ENCODE data around the gene YWHAE. TPM values are rescaled to one million over a fixed set of nuclear protein-coding genes. Genes with fewer than 3 reads are reported as not detected.
A peak's percentile ranks its signal among the peaks of the same experiment; 100 is the strongest.
"Not testable (repeated sequence)": the region's sequence is repeated elsewhere in the genome, so short reads cannot be mapped to it uniquely, and the experiment has no call there.

YWHAE gene
- total RNA-seq = 613 TPM
- long read RNA-seq, transcript YWHAE-208 (7 exons, 1,818 nt) = minor isoform, 19 of 738 reads
- long read RNA-seq, transcript YWHAE-201 (6 exons, 2,211 nt) = major isoform, 386 of 738 reads
- long read RNA-seq, partial matches to known transcripts = 4 of 738 reads
- long read RNA-seq, other reads (novel, unspliced or antisense) = 329 of 738 reads

GRCh38 chr17:1399679-1400512, at the start of gene YWHAE:
Gene YWHAE (minus strand): TSS chr17:1400222. CDS start chr17:1400110, 112 bp downstream.
- intact Hi-C loops (cut with DNase I) = no loop called here
- DNase-seq (peak; percentile 99), ATAC-seq (ENCODE audit: poor library complexity) (peak; percentile 98)

GRCh38 chr17:1449412-1449967, 49.5 kb upstream of the YWHAE start:
- intact Hi-C loops (cut with DNase I) = no loop called here
- DNase-seq (no peak), ATAC-seq (ENCODE audit: poor library complexity) (no peak)

GRCh38 chr17:1447052-1447451, 47.0 kb upstream of the YWHAE start:
- intact Hi-C loops (cut with DNase I) = no loop called here
- ATAC-seq (ENCODE audit: poor library complexity) = no peak

GRCh38 chr17:1446201-1446600, 46.2 kb upstream of the YWHAE start:
- DNase-seq (no peak), ATAC-seq (ENCODE audit: poor library complexity) (no peak)
- intact Hi-C loops (cut with DNase I) = no loop called here

More at GRCh38 chr17:1447052-1447451, 47.0 kb upstream of the YWHAE start:
- DNase-seq = no peak

- DNase-seq; intact Hi-C loops (cut with DNase I); ATAC-seq (ENCODE audit: poor library complexity): not testable (repeated sequence)
These were observed 45.7 kb upstream of the YWHAE start for GRCh38 chr17:1445695-1446094.

- ATAC-seq (ENCODE audit: poor library complexity); intact Hi-C loops (cut with DNase I); DNase-seq: not testable (repeated sequence)
These were observed 42.7 kb upstream of the YWHAE start for GRCh38 chr17:1442721-1443120.

GRCh38 chr17:1442187-1442586, 42.2 kb upstream of the YWHAE start:
- no peak for ATAC-seq (ENCODE audit: poor library complexity)
- no peak for DNase-seq
- intact Hi-C loops (cut with DNase I) = no loop called here

- intact Hi-C loops (cut with DNase I) = no loop called here
- DNase-seq (no peak), ATAC-seq (ENCODE audit: poor library complexity) (no peak)
These were observed 40.9 kb upstream of the YWHAE start for GRCh38 chr17:1440921-1441320.

GRCh38 chr17:1438593-1439083, 38.6 kb upstream of the YWHAE start:
- DNase-seq (no peak), ATAC-seq (ENCODE audit: poor library complexity) (no peak)
- intact Hi-C loops (cut with DNase I) = no loop called here

- DNase-seq = no peak
- intact Hi-C loops (cut with DNase I) = no loop called here
- no peak for ATAC-seq (ENCODE audit: poor library complexity)
These were observed 35.3 kb upstream of the YWHAE start for GRCh38 chr17:1435326-1435725.

- peak; percentile 30 for ATAC-seq (ENCODE audit: poor library complexity)
- intact Hi-C loops (cut with DNase I) = no loop called here
These were observed 34.1 kb upstream of the YWHAE start for GRCh38 chr17:1434150-1434549.

GRCh38 chr17:1431631-1432104, 31.6 kb upstream of the YWHAE start:
- ATAC-seq (ENCODE audit: poor library complexity) (no peak), DNase-seq (no peak)
- intact Hi-C loops (cut with DNase I) = no loop called here

More at GRCh38 chr17:1434150-1434549, 34.1 kb upstream of the YWHAE start:
- no peak for DNase-seq

GRCh38 chr17:1423456-1424135, 23.6 kb upstream of the YWHAE start:
- peak; percentile 19 for ATAC-seq (ENCODE audit: poor library complexity)
- no peak for DNase-seq
- intact Hi-C loops (cut with DNase I) = no loop called here

GRCh38 chr17:1422885-1423284, 22.9 kb upstream of the YWHAE start:
- peak; percentile 72 for ATAC-seq (ENCODE audit: poor library complexity)
- no peak for DNase-seq
- intact Hi-C loops (cut with DNase I) = no loop called here

- DNase-seq (no peak), ATAC-seq (ENCODE audit: poor library complexity) (no peak)
- intact Hi-C loops (cut with DNase I) = no loop called here
These were observed 21.4 kb upstream of the YWHAE start for GRCh38 chr17:1421470-1421869.

GRCh38 chr17:1420981-1421380, 21.0 kb upstream of the YWHAE start:
- no peak for DNase-seq
- no peak for ATAC-seq (ENCODE audit: poor library complexity)
- intact Hi-C loops (cut with DNase I) = no loop called here

- DNase-seq = no peak
- intact Hi-C loops (cut with DNase I) = no loop called here
- no peak for ATAC-seq (ENCODE audit: poor library complexity)
These were observed 20.1 kb upstream of the YWHAE start for GRCh38 chr17:1420163-1420562.

- intact Hi-C loops (cut with DNase I); DNase-seq; ATAC-seq (ENCODE audit: poor library complexity): not testable (repeated sequence)
These were observed 18.5 kb upstream of the YWHAE start for GRCh38 chr17:1418476-1418875.

- intact Hi-C loops (cut with DNase I) = no loop called here
- DNase-seq (no peak), ATAC-seq (ENCODE audit: poor library complexity) (no peak)
These were observed 16.4 kb upstream of the YWHAE start for GRCh38 chr17:1416414-1416813.

All from Right ventricle myocardium superior (tissue), 1 donor.